ENCODE measurements around the gene MRPS9.

MRPS9 gene

GRCh38 chr2:105037572-105038382 lies at the start of gene MRPS9:
MRPS9 (plus strand) TSS chr2:105038069; CDS start chr2:105038093, 24 bp downstream.
- peak; percentile 97 for DNase-seq (ENCODE audit: low read depth)

GRCh38 chr2:105005181-105005951 lies 32.5 kb upstream of the MRPS9 start:
- DNase-seq (ENCODE audit: low read depth), result no peak

- no peak for DNase-seq (ENCODE audit: low read depth)
These were observed 30.5 kb upstream of the MRPS9 start for GRCh38 chr2:105007367-105007766.

- no peak for DNase-seq (ENCODE audit: low read depth)
These were observed 5.4 kb upstream of the MRPS9 start for GRCh38 chr2:105032476-105032875.

GRCh38 chr2:105034170-105034569 lies 3.7 kb upstream of the MRPS9 start:
- DNase-seq (ENCODE audit: low read depth), result no peak

- DNase-seq (ENCODE audit: low read depth), result no peak
These were observed 653 bp downstream of the MRPS9 start for GRCh38 chr2:105038383-105039061.

- DNase-seq (ENCODE audit: low read depth), result no peak
These were observed 1.7 kb downstream of the MRPS9 start for GRCh38 chr2:105039559-105039958.

GRCh38 chr2:105042189-105042588 lies 4.3 kb downstream of the MRPS9 start:
- DNase-seq (ENCODE audit: low read depth), result no peak

GRCh38 chr2:105052773-105053172 lies 14.9 kb downstream of the MRPS9 start:
- DNase-seq (ENCODE audit: low read depth), result no peak

- DNase-seq (ENCODE audit: low read depth), result no peak
These were observed 17.7 kb downstream of the MRPS9 start for GRCh38 chr2:105055613-105056012.

- no peak for DNase-seq (ENCODE audit: low read depth)
These were observed 18.4 kb downstream of the MRPS9 start for GRCh38 chr2:105056245-105056644.

- DNase-seq (ENCODE audit: low read depth), result no peak
These were observed 19.1 kb downstream of the MRPS9 start for GRCh38 chr2:105057005-105057404.

GRCh38 chr2:105061560-105061959 lies 23.7 kb downstream of the MRPS9 start:
- DNase-seq (ENCODE audit: low read depth), result no peak

- DNase-seq (ENCODE audit: low read depth), result no peak
These were observed 24.3 kb downstream of the MRPS9 start for GRCh38 chr2:105062158-105062557.

- DNase-seq (ENCODE audit: low read depth), result no peak
These were observed 30.5 kb downstream of the MRPS9 start for GRCh38 chr2:105068387-105068786.

GRCh38 chr2:105068875-105069274 lies 31.0 kb downstream of the MRPS9 start:
- no peak for DNase-seq (ENCODE audit: low read depth)

- no peak for DNase-seq (ENCODE audit: low read depth)
These were observed 32.4 kb downstream of the MRPS9 start for GRCh38 chr2:105070010-105070865.

GRCh38 chr2:105071379-105071778 lies 33.5 kb downstream of the MRPS9 start:
- DNase-seq (ENCODE audit: low read depth), result no peak

GRCh38 chr2:105072039-105072438 lies 34.2 kb downstream of the MRPS9 start:
- DNase-seq (ENCODE audit: low read depth), result no peak

GRCh38 chr2:105073591-105073990 lies 35.7 kb downstream of the MRPS9 start:
- DNase-seq (ENCODE audit: low read depth), result no peak

GRCh38 chr2:105076121-105076520 lies 38.3 kb downstream of the MRPS9 start:
- DNase-seq (ENCODE audit: low read depth), result no peak
